Testis (tissue), 3 donors: ENCODE data around the gene TCF7L2. TPM values are rescaled to one million over a fixed set of nuclear protein-coding genes. Genes with fewer than 3 reads are reported as not detected.

Source experiments
- DNase-seq: peaks from one replicate; pipeline ENCODE4 v3.0.0-alpha.2; 2019
- H3K27ac ChIP-seq, 2 donors: fragments of 200-600 bp; sonication (generic); one replicate each; pipeline ENCODE4 v1.5.1; 2019
- H3K27me3 ChIP-seq: fragments of 200-600 bp; sonication (generic); one replicate; pipeline ENCODE4 v1.5.1; 2019
- H3K36me3 ChIP-seq: fragments of 200-600 bp; sonication (generic); one replicate; pipeline ENCODE4 v1.5.1; 2017; ENCODE audit warnings: low read depth; ENCODE audit errors: missing control alignments
- H3K4me1 ChIP-seq: fragments of 200-600 bp; sonication (generic); one replicate; pipeline ENCODE4 v1.5.1; 2019
- H3K4me3 ChIP-seq, 2 donors: fragments of 200-600 bp; sonication (generic); one replicate each; pipeline ENCODE4 v1.5.1; 2017 to 2019
- H3K9me3 ChIP-seq: fragments of 200-600 bp; sonication (generic); one replicate; pipeline ENCODE4 v1.5.1; 2017
- POLR2A ChIP-seq: fragments of 450-650 bp; IDR thresholded peaks from one replicate; pipeline ENCODE4 v1.6.1; 2017; ENCODE audit warnings: antibody characterized with exemption, mild to moderate bottlenecking, moderate library complexity
- WGBS, 2 donors: methylation state at CpG; one replicate each; pipeline ENCODE4 v1.1.5; 2018; 5-methylcytosine and 5-hydroxymethylcytosine counted together
- intact Hi-C: fragments of 100-400 bp; cut with DNase I; formaldehyde crosslinking; loops from one replicate; pipeline ENCODE4 v1.15.1; 2023; ENCODE audit warnings: low total_unique reads
- polyA plus RNA-seq: library from polyadenylated mRNA; stranded (reverse); fragments of 350-450 nt; fragmentation: Illumina TruSeq; extraction: RNeasy Lipid Tissue Mini Kit (QIAGEN cat#74804); gene quantifications from one replicate; pipeline ENCODE4 v1.2.3, GENCODE V29; 2014; ENCODE audit warnings: low read depth, low replicate concordance; ENCODE audit not compliant: insufficient read depth
- total RNA-seq, 2 donors: library from RNA; depleted of rRNA; stranded (reverse); fragments of >200 nt; gene quantifications; one replicate each; pipeline ENCODE4 v1.2.3, GENCODE V29; 2016
- TF ChIP-seq, protein P1 (sequence below), 3 experiments: fragments of 450-650 bp in 2 of 3; fragments of 200-600 bp in 1 of 3; sonication (generic) in 1 of 3; IDR thresholded peaks; one replicate each; pipeline ENCODE4 v1.5.1; 2016 to 2019; ENCODE audit warnings: antibody characterized with exemption in 3 of 3, mild to moderate bottlenecking in 2 of 3, moderate library complexity in 1 of 3

Gene TCF7L2
- total and polyA plus RNA-seq, 3 donors from 2014 or later, result 18.5 to 25.4 (median 23.3) TPM

GRCh38 chr10:113067501-113067900 lies 117.5 kb downstream of the TCF7L2 start:
- H3K36me3 ChIP-seq, result no peaks in the 10 kb centered on the region
- no peak for TF ChIP-seq POLR2A
- TF ChIP-seq, protein P1, sequence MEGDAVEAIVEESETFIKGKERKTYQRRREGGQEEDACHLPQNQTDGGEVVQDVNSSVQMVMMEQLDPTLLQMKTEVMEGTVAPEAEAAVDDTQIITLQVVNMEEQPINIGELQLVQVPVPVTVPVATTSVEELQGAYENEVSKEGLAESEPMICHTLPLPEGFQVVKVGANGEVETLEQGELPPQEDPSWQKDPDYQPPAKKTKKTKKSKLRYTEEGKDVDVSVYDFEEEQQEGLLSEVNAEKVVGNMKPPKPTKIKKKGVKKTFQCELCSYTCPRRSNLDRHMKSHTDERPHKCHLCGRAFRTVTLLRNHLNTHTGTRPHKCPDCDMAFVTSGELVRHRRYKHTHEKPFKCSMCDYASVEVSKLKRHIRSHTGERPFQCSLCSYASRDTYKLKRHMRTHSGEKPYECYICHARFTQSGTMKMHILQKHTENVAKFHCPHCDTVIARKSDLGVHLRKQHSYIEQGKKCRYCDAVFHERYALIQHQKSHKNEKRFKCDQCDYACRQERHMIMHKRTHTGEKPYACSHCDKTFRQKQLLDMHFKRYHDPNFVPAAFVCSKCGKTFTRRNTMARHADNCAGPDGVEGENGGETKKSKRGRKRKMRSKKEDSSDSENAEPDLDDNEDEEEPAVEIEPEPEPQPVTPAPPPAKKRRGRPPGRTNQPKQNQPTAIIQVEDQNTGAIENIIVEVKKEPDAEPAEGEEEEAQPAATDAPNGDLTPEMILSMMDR (IDR thresholded peaks at IDR 0.05), result no peak
- DNase-seq, result no peak
- 27 to 42% methylated on average over 4 of the region's 4 CpGs for WGBS, 2 donors
- H3K4me1 ChIP-seq, result peaks cover 19% of the 10 kb centered on the region
- H3K27ac ChIP-seq, result no peak overlapping the region
- intact Hi-C loops, result no loop called here
- no peaks in the 10 kb centered on the region for H3K27me3 ChIP-seq
- H3K9me3 ChIP-seq, result no peaks in the 10 kb centered on the region
- no peak overlapping the region for H3K4me3 ChIP-seq

DNA sequence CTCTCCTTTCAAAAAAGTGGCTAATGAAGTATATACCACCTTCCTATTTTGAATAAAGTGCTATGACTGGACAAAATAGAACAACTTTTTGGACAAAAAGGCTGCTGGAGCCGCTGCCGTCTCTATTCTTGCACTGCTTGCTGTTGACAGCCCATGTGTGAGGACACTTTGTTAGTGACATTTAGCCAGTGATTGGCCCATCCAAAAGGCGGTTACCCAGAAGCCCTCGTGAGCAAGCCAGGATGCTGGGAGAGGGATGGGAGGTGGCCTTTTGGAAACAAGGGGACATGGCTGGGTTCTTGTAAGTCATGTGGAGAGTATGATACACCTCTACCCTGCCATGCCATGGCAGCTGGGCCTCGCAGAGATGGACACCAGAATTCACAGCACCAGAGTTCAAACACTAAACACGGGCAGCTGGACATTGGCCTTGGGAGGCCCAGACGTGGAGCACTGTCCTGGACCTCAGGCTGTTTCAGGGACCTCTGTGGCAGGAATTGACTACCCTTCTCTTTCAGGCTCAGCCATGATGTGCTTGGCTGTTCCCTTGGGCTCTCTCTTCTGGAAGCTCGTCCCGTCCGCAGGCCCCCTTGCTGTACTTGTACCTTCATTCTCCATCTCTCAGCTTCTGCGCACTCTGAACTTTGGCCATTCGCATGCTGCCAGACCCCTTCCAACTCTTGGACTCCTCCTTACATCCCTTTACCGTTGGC lies 118.3 kb downstream of the TCF7L2 start:
- no peak for DNase-seq
- 90 to 91% methylated on average over 13 of the region's 13 CpGs for WGBS, 2 donors
- Histone ChIP-seq H3K4me1 (peaks cover 19% of the 10 kb centered on the region), H3K27me3 (no peaks in the 10 kb centered on the region), H3K36me3 (no peaks in the 10 kb centered on the region), H3K27ac (no peak overlapping the region), H3K9me3 (no peaks in the 10 kb centered on the region), H3K4me3 (no peak overlapping the region)
- no peak for TF ChIP-seq POLR2A
- TF ChIP-seq, protein P1 (IDR thresholded peaks at IDR 0.05), result no peak
- intact Hi-C loops, result no loop called here

- no peak for TF ChIP-seq POLR2A
- 86 to 93% methylated on average over 7 of the region's 7 CpGs for WGBS, 2 donors
- no peak for DNase-seq
- Histone ChIP-seq H3K4me3 (no peak overlapping the region), H3K9me3 (no peaks in the 10 kb centered on the region), H3K4me1 (peaks cover 16% of the 10 kb centered on the region), H3K27me3 (no peaks in the 10 kb centered on the region), H3K36me3 (no peaks in the 10 kb centered on the region), H3K27ac (no peak overlapping the region)
- intact Hi-C loops, result no loop called here
Measured at GRCh38 chr10:113069595-113069994, 119.5 kb downstream of the TCF7L2 start.

GRCh38 chr10:113071446-113071845 lies 121.4 kb downstream of the TCF7L2 start:
- Histone ChIP-seq H3K27me3 (no peaks in the 10 kb centered on the region), H3K4me1 (peaks cover 16% of the 10 kb centered on the region), H3K36me3 (no peaks in the 10 kb centered on the region), H3K4me3 (no peak overlapping the region), H3K27ac (no peak overlapping the region), H3K9me3 (no peaks in the 10 kb centered on the region)
- peak; percentile 84 for DNase-seq
- 37 to 64% methylated on average over 7 of the region's 7 CpGs for WGBS, 2 donors
- intact Hi-C loops, result no loop called here
- TF ChIP-seq, protein P1 (IDR thresholded peaks at IDR 0.05), result no peak
- no peak for TF ChIP-seq POLR2A

- H3K4me3 ChIP-seq, result no peak overlapping the region
- no peaks in the 10 kb centered on the region for H3K9me3 ChIP-seq
- H3K36me3 ChIP-seq, result no peaks in the 10 kb centered on the region
- peaks cover 10% of the 10 kb centered on the region for H3K4me1 ChIP-seq
- TF ChIP-seq, protein P1 (IDR thresholded peaks at IDR 0.05), result no peak
- TF ChIP-seq POLR2A, result no peak
- H3K27me3 ChIP-seq, result no peaks in the 10 kb centered on the region
- 77 to 85% methylated on average over 21 to 23 of the region's 23 CpGs for WGBS, 2 donors
- intact Hi-C loops, result no loop called here
- no peak for DNase-seq
- H3K27ac ChIP-seq, result no peak overlapping the region
Measured at GRCh38 chr10:113073549-113074189, 123.6 kb downstream of the TCF7L2 start.
